GM18909 (cell line): Measurements from ENCODE around the gene JUNB.

ENCODE experiments used
- ATAC-seq: cut with Tn5 transposase; IDR thresholded peaks from one replicate; pipeline ENCODE4 v1.9.1; 2021; ENCODE audit warnings: mild to moderate bottlenecking; ENCODE audit not compliant: unreplicated experiment, poor library complexity

Gene JUNB

DNA sequence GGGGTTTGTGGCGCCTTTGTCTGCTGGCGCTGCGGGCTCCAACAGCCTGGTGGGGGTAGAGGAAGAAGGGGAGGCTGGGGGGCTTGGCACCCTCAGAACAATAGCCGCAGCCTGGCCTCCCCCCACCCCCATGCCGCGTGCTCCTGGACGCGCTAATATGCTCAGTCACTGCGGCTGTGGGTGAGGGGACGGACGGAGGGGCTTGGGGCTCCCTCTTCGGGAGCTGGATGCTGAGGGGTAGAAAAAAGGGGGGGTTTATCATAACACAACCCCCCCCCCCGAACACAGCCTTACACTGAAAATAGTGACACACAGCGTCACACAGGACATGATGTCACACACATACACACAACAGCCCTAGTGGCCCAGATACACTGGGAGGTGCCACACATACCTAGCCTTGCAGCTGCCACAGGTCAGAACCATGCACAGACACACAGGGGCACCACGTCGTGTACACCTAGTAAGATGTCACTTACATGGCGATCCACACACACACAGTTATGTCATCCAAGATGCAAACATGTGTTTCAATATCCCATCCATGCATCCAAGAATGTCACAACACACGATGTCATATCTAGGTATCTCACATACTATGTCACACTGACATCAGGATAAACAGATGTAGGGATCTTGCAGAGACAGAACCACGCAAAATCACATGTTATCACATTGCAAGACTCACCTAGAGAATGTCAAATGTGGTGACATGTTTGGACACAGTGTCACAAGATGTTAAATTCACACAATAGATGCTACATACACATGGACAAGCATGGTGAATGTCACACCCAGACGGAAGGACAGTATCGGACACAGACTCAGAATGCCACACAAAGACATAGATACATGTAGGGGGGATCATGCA is 47.8 kb downstream of the JUNB start:
- no peak for ATAC-seq

DNA sequence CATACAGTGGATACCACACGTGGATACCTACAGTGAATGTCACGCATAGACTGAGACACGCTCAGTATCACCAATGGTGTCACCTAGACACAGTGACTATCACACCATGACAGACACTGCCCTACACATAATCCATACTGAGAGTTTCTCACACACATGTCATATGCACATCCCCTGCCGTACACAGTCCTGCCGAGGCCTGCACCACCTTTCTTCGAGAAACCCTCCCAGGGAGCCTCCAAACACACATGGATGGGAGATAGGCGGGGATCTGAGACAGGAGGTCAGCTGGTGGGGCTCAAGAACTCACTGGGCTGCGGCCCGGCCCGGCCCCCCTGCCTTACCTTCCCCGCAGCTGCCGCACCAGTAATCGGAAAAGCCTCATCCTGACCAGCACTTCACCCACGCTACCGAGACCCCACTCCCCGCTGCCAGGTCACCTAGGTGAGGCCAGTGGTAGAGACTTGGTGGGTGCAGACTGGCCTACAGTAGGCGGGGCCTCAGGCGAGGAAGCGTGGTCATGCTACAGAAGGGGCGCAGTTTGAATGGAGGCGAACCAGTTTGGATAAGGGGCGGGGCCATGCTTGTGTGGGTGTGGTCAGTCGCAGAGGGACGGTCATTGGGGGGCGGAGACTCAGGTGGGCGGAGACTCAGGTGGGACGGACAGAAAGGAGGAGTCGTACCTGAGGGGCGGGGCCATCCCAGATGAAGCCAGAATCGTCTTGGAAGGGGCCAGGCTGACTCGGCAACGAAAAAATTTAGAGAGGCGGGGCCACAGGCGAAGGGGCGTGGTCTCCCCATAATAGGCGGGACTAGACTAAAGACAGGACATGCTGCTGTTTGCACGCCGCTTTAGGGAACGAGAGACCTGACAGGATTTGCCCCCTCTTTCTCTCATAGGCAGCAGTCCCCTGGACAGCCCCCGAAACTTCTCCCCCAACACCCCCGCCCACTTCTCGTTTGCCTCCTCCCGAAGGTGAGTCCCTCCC is 49.1 kb downstream of the JUNB start:
- no peak for ATAC-seq

DNA sequence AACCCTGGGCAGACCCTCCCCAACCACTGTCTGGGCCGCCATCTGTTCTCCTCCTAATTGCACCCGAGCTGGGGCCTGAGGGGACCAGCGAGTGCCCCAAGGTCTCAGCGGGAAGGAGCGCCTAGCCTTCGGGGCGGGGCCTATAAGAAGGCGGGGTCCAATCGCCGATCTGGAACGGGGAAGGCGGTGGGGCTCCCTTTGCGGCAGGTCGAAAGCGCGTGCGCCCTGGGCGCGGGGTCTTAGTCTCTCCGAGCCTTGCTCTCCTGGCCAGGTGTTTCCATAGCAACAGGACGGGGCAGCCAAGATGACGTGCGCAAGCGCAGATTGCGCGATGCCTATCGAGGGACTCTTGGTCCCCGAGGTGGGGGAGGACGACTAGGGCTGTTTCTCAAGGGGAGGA is 49.8 kb downstream of the JUNB start:
- no peak for ATAC-seq

DNA sequence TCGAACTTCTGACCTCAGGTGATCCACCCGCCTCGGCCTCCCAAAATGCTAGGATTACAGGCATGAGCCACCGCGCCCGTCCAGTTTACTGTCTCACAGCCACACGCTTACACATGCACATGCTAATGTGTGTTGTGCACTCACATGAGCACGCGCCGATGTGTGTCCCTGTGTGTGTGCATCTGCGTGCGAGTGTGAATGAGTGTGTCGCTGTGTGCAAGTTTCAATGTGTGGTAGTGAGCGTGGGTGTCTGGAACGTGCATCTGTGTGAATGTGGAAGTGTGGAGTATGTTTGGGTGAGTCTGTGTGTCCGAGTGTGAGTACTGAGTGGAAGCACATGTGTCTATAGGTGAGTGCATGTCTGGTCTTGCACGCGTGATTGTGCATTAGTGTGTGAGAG is 51.2 kb downstream of the JUNB start:
- no peak for ATAC-seq
